Measurements from ENCODE around the gene BMPER.

Gene BMPER

DNA sequence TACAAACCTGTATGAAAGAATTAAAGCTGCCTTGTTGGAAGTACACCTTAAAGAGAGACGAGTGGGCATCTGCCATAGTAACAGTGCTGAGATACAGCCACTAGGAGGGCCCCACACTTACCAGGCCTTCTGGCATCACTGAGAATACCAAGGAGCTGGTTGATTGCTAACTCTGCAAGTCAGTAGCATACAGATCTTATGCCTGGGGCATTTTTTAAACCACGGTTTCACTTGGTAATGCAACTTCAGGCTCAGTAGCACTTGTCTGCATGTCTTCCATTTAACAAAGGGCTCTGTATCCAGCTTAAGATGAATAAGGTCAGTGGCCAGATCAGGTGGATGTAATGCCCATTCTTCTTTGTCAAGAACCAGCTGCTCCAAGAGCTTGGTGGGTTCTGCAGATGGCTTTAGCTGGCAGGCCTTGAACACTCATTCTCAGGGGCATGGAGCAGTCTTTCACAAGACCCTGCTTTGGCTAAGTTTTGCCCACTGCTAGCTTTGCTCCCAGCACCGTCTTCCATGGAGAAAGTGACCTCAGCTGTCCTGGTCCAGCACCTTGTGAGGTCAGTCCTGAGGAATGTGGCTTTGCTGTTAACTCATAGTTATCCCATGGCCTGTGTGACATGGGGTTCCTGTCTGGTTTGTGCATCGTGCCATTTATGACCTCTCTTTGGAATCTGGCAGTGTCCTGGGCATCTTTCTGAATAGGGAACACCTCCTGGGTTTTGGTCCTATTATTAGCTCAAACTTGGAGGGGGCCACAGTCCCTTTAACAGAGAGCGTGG lies 68.1 kb downstream of the BMPER start:
- no peak for DNase-seq

DNA sequence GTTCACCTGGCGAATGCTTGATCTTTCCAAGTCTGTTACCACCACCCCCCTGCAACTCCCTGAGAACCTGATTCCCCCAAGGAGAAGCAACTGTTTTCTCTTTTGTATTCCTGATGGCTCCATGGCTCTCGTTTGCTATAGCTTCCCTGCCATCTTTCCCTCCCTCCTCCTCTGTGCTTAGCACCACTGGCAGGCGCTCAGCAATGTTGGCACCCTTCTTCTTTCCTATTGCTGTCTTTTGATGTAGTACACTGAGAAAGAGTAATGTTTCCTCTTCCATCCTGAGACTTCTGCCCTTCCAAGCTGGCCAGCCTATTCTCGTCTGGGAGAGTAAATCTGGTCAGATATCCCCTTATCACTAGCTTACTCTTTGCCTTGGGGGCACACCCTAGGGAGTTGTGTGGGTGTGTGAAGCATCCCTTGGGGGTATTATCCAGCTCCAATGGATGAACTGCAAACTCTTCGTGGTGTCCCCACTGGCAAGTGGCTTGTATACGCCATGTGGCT lies 74.0 kb downstream of the BMPER start:
- no peak for DNase-seq

DNA sequence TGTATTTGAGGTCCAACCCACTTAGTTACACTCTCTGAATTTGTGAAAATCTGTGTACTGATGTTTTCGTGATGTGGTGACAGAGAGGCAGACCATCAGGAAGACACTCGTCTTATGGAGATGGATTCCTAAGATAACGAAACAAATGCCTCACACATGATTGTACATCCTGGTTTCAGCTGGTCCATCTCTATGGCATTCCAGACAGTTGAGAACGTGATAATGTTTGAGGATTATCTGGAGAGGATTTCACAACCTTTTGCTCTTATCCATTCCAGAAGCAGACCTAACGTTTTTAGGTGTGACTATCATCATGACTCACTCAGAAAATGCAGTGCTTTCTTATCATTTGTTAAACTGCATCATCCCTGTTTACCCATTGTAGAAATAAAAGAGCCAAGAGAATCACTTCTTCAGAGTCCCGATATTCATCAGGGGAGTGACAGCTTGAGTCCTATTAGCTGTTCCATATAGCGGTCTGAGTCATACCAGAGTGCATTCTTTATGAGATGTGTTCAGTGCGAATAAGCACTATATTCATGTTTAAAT lies 74.5 kb downstream of the BMPER start:
- no peak for DNase-seq

DNA sequence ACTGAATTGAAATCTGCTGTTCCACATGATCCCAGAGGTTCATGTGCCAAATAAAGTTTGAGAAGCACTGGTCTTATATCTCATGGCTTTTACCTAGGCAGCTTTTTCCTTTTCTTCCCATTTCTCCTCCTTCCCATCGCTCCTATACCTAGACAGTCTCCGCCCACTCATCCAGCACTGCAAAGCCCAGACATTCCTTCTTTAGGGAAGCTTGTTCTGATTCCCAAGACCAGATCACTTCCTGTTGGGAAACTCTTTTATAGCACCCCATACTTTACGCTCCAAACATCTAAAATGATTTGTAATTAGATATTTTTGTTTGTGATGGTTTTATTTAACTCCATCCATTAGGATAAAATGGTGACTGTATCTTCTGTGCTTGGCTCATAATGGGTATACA lies 75.9 kb downstream of the BMPER start:
- no peak for DNase-seq

DNA sequence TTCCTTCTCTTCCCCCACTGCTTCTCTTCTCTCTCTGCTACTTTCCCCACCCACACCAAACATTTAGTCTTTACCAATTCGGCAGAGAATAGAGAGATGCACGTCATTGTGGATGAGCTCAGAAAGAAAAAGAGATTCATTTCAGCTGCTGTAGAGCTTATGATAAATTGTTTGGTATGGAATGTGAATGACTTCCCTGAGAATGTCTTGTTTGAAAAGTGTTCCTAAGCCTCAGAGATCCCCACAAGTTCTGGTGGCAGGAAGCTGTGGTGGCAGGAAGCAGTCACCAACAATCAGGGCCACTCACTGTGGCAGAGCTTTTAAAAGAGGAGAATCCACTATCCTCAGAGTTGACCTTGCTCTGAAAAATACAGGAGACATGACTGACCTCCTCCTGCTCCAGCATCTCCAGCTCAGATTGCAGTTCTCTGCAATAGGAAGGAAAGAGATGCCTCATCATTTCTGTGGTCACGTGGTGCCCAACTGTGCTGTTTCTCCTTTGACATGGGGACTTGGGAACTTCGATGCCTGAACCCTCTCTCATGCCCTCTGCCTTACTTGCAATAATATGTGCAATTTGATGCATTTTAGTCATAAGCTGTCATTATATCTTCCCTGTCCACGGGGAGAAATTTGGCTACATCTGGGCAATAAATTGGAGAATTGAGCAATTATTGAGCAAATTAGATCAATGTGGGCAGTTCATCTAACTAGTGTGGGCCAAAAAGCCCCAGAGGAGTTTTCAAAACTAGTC lies 76.5 kb downstream of the BMPER start:
- DNase-seq = no peak

DNA sequence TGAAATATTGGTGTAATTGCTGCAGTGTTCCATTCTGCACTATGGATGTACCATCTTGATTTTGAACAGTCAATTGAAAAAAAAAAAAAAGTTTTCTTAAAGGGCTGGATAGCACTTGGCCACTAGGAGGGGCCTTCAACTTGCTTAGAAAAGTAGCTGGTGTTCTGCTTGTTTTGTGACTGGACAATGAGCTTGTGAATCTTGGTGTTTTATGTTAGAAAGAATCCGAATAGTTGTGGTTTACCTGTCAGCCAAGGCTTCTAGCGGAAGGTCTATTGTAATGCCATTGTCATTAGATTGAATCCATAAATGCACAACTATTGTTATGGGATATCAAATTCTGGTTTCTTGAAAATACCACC lies 77.1 kb downstream of the BMPER start:
- no peak for DNase-seq

DNA sequence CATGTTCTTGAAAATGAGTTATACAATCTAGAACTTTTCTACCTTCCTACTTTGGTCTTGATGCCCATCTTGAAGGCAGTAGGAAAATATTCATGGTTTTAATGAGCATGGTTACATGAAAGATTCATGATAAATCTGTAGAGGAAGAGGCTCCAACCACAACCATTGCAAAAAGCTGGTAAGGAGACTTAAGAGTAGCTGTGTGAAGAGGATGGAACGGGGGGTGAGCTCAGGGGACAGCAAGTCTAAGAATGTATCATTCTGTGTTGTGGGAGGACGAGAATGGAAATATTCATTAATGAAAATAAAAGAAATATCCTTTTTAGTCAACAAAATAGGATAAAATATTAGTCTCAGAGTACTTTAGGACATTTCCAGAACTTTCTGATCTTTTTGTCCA lies 81.1 kb downstream of the BMPER start:
- no peak for DNase-seq

DNA sequence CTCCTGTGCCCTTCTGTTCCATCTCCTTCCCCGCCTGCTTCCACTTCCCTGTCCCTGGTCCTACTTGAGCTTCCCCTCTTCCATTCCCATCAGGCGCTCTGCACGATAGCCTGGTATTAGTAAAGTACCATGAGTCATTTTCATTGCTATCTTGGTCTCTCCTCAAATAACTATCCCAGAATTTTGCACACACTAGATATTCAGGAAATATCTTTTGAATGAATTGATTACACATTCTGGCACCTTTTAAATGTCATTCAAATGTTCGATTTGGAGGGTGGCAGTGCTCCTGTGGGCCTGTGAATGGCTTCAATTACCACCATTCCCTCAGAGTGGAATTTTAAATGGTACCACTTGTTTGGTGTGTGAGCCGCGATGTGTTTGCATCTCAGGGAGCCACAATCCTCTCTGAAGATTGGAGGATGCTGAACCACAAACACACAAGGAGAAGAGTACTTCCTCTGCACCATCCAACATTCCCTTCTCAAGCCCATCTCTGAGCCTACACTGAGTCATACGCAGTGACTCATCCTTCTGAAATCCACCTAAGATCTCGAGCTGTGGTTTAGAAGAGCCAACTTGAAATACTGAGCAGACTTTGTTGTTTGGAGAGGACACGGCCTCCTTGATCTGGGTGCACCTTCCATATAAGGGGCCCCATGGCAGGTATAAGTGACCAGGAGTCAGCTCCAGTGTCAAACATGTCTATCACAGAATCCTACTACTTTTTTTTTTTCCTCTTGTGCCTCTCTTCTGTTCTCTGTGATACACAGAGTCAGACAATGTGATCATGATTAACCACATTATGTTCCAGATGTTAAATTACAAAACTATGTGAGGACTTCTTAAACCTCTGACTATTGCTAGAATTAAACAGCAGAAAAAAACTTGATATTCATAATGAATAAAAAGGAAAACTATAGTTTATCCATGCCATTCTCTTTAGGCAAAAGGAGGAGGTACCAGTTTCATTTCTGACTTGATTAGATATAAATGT lies 81.9 kb downstream of the BMPER start:
- no peak for DNase-seq

DNA sequence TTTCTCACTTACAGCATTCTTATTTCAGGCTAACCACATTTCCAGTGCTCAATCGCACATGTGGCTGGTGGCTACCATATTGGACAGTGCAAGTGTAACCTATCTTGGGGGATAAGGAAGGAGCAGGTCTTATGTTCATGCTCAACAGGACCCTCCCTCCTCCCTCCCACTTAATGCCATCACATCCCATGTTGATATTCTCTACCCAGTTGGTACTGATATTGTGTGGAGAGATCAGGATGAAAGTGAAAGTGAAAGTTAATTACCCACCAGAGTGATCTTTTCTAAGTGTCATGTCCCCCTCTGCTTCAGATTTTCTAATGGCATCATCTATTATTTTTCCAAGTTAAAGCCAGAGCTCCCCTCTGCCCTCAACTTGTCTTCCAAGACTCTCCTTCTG lies 91.6 kb downstream of the BMPER start:
- no peak for DNase-seq

DNA sequence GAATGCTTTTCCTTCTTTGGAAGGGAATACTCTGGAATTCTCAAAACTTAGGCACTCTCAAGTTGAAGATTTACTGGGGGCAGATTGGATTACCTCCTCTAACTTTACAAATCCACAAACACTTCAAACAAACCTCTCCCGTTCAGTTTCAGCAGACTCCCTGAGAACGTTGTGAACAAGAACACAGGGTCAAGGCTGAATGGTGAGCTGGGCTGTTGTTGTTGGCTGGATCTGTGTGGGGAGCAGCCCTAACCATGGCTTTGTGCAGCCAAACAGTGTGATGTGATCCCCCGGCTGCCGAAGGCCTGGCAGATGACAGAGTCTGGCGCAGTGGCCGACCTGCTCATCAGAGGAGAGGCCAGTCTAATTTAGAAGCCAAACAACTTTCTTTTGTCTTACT lies 93.1 kb downstream of the BMPER start:
- no peak for DNase-seq

DNA sequence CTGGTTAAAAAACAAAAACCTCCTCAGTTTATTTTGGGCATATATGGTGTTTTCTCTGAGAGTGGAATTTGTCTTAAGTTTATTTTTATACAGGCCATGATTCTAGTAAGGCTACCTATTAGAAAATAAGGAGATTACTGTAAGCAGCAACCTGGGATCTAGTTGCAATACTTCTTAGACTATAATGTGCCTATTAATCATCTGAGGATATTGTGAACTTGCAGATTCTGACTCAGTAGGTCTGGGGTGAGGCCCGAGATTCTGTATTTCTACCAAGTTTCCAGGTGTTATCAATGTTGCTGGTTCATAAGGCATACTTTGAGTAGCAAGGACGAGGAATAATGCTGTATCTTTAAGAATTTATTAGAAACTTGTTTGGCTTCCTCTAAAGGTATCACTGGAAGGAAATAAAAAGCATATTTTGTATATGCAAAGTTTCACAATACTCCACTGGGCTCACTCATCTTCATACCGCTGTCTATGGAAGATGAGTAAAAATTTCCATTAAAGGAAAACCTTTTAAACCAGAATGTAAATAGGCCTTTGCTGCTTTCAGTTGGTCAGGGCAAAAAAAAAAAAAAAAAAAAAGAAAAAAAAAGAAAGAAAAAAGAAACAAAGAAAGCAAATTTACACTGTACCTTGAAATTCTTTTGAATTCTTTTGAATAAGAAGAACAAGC lies 105.8 kb downstream of the BMPER start:
- no peak for DNase-seq

DNA sequence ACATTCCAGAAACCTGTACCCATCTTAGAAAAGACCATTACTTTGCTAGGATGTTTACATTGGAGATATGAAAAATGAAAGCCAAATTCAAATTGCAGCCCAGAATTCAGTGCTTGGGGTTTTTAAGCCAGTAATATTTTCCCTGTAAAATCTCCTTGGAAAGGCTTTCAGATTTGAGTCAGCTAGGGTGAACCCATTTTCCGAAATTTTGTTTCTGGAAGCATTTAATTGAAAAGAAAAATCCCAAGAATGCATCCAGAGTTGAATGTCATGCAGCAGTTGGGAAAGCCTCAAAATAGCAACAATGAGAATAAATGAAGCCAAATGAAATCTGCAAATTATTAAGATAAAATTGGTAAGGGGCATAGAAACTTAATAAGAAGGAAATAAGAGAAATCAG lies 106.4 kb downstream of the BMPER start:
- no peak for DNase-seq

DNA sequence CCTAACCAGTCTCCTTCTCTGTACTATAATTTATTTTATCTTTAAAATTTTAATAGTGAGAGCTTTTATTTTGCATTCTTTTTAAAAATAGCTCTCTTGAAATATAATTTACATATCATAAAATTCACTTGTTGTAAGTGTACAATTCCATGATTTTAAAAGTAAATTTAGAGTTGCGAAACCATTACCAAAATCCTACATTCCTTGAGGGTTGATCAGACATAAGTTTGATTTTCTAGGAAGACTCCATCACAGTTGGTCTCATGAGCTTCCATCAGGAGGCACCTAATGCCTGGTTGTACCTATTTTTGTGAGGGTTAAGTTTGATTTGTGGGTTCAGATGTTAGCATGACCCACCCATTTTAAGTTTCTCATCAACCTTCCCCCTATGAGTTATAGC lies 108.1 kb downstream of the BMPER start:
- no peak for DNase-seq

DNA sequence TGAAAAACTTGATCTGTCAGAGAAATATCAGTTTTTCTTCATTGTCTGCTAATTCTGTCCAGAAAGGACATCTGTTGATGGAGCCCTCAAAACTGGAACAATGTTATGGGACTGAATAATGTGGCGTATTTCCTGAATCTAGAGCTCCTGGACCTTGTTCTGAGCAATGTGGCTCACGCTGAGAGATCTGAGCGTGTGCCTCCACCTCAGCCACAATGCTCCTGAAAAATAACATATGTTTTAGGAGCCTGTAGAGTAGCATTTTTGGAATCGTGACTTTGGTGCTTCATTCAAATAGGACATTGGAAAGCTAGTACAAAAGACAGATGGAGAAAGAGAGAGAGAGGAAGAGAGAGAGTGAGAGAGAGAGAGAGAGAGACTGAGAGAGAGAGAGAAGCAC lies 110.3 kb downstream of the BMPER start:
- DNase-seq = no peak

DNA sequence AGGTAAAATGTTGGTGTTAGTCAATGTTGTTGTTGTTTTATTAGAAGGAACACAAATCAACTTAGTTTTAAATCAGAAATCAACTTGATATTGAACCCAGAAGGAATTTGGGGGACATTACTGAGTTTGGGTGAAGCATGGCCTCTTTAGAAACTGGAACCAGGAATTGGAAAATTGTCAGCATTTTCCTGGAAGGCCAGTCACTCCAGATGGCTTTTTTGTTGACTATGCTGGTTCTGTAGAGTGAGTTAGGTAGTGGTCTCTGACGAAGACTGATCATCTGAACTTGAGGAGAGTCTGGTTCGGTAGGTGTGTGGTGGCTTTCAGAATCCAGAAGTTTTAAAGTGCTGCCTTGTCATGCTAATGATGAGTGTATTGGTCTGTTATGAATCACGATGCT lies 111.5 kb downstream of the BMPER start:
- DNase-seq = no peak

DNA sequence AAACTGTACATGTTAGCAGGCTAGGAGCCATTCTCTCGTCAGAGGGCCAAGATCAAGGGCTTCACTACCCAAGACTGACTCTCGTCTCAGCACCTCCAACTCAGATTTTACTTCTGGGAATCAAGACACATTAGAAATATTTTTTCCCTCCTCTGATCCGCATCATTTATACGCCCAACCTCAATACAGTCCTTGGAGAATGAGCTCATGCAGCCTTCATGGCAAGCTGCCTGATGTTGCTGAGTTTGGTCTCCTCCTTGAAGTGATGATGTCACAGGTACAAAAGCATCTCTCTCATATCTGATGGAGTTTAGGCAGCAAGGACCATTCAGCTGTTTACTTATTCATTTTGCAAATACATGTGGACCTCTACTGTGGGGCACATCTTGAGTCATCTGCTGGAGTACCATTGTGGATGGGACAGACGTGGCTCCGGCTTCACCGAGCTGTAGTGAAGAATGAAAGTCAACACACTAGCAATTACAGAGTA lies 114.0 kb downstream of the BMPER start:
- no peak for DNase-seq

DNA sequence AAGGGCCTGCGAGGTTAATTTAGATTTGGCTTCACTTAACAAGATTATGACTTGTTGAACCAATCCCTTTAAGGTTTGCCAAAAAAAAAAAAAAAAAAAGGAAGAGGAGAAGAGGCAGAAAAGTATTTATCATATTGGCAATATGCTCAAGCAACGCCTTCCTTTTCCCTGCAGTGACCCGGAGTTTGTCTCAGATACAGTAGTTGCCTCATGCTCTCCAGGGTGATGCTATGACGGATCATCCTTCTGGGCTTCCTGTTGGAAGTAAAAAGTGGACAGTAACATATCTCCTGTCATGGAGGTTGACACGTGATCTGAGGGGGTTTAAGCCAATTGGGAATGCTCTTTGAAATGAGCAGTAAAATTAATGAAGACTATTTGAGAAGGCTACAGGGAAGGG lies 117.3 kb downstream of the BMPER start:
- DNase-seq = no peak

DNA sequence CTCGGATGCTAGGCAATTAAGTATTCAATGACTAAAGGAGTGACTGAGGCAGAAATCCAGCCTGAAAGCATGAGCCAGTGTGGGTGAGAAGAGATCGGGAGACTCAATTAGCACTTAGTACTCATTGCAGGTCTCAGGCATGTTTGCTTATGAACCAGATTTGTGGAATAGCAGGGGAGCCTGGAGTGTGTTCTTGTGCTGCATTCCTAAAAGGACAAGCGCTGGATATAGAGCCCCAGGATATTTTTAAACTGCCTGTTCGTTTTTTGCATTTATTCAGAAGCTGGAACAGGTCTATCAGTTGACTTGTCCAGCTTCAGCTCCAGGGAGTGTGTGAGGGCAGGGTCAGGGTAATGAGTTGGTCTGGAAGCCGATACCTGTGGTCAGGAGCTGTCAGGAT lies 120.3 kb downstream of the BMPER start:
- DNase-seq = no peak

DNA sequence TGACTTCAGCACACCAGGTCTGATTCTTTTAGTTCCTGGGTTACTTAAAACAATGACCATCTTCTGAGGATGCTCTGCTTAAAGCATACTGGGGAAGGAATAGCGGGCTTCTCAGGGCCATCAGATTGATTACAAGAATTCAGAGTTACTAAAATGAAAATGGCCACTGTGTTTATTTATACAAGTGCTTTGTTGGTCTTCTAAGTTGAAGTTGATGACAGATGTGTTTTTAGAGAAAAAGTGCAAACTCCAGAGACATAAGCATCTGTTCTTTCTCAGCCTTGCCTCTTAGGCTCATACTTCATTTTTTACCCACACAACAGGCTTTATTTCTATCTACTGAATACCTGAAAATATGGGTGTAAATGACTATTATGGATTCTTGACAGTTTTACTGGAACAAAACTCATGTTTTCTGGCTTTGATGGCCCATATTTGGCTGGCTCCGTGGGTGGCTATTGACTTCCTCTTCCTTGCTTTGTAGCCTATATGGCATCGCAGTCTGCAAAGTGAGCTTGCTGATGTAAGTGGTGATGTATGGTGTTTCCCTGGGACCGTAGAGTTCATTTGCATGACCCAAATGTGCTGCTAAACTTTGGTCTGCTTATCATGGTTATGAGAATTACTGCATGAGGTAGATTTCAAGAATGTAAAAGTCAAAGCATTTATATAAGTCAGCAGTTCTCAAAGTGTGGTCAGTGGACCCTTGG lies 121.3 kb downstream of the BMPER start:
- DNase-seq = no peak

DNA sequence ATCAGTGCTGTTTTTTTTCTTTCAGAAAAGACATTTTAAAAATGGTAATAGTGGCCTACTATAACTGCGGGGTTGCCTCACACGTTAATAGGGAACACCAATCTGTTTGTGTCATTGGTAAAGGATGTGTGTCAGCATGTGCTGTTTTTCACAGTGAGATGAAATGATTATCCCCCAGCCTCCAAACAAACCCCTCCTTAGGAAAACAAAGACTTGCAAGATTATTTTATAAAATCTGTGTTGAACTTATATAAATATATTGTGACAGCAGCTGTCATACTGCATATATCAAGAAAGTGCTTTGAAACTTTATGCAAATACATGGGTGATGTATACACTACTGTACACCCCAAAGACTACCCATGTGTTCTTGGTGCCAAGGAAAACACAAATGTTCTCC lies 125.8 kb downstream of the BMPER start:
- DNase-seq = no peak

DNA sequence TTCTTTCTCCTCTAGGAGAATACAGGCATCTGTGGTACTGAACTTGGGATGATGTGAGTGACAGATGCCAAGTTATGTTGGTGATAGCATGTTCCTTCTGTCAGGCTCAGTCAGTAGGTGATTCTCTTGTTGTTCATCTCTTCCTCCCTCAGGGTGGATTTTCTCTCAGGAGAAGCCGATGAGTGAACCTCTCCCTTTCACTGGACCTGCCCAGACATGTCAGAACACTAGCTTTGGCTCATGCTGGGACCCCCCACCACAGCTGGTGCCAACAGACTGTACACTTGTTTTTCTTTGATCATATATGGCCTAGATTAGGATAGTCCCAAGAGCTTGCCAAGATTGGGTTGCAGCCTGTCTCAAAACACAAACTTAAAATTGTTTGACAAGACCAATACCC lies 129.4 kb downstream of the BMPER start:
- no peak for DNase-seq
